ENCODE results near the gene FAM117A.
A peak's percentile ranks its signal among the peaks of the same experiment; 100 is the strongest.
"Not testable (repeated sequence)": the region's sequence is repeated elsewhere in the genome, so short reads cannot be mapped to it uniquely, and the experiment has no call there.

The FAM117A gene

DNA sequence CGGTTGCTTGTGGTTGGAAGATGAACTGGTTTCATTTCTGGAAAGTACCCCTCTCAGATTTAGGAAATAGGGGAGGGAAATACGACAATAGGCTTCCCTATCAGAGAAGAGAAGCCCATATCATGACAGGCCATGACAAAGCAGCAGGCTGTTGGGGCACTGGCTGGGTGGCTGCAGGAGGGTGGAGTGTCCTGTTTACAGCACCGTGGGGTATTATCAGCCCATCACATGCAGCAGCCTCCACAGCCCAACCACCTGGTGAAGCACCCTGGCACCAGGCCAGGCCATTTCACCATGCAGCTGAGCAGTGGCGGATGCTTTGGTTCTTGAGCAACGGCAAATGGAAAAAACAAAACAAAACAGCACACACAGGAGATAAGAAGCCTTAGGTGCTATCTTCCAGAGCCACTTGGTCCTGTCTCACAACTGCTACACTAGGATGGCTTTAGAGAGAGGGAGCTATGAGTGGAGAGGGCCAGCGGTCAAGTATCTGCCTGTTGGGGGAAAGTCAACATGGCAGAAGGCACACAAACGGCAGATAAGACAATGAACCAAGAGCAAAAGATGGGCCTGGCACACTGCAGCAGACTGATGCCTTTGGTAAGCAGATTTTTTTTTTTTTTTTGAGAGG is 24.2 kb downstream of the FAM117A start:
- peak; percentile 100 for DNase-seq (ENCODE audit: low read depth)

GRCh38 chr17:49738456-49739163 is 25.3 kb downstream of the FAM117A start:
- DNase-seq (ENCODE audit: low read depth), result no peak

DNA sequence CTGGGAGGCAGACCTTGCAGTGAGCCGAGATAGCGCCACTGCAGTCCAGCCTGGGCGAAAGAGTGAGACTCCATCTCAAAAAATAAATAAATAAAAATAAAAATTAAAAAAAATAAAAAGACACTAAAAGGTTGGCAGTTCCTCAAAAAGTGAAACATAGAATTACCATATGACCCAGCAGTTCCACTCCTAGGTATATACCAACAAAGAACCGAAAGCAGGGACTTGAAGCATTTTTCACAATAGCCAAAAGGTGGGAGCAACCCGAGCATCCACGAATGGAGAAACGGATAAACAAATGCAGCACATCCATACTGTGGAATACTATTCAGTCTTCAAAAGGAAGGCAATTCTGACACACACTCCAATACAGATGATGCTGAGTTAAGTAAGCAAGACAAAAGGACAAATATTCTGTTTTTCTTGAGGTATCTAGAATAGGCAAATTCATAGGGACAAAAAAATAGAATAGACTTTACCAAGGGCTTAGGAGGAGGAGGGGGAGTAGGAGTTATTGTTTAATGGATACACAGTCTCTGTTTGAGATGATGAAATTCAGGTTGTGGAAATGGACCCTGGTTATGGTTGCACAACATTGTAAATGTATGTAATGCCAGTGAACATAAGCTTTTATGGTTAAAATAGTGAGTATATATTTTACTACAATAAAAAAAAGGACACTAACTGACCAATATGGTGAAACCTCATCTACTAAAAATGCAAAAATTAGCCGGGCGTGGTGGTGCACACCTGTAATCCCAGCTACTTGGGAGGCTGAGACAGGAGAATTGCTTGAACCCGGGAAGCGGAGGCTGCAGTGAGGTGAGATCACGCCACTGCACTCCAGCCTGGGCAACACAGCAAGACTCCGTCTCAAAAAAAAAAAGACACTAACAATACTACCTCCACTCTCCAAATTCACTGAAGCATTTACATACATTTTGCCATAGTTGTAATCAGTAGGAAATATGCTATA is 29.1 kb downstream of the FAM117A start:
- no peak for DNase-seq (ENCODE audit: low read depth)

- DNase-seq (ENCODE audit: low read depth), result no peak
These were observed 32.5 kb downstream of the FAM117A start for GRCh38 chr17:49731435-49731831.

DNA sequence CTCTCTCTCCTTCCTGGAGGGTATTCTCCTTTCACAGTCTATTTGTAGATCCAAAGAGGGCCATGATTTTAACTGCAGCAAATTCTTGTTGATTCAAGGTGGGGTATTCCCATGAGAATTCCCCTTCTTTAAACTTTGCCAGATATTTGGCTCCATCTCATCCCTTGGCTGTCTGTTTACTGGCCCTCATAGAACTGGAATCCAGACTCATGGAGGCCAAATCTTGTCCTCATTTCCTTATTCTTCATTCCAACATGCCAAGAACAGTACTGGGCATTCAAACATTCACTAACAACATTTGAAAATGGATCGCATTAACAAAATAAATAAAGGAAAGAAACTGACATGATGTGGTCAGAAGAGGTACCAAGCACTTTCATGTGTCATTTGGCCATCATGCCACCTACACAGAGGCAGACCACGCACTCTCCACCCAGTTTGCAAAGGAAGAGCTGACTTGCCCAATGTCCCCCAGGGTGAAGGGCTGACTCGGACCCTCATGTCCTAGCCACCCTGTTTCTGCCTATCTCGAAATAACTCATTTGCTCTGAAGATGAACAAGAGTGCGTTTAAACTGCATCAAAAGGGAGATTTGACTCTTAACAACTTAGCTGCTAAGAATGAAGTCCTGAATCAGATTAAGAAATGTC is 33.0 kb downstream of the FAM117A start:
- no peak for DNase-seq (ENCODE audit: low read depth)

DNA sequence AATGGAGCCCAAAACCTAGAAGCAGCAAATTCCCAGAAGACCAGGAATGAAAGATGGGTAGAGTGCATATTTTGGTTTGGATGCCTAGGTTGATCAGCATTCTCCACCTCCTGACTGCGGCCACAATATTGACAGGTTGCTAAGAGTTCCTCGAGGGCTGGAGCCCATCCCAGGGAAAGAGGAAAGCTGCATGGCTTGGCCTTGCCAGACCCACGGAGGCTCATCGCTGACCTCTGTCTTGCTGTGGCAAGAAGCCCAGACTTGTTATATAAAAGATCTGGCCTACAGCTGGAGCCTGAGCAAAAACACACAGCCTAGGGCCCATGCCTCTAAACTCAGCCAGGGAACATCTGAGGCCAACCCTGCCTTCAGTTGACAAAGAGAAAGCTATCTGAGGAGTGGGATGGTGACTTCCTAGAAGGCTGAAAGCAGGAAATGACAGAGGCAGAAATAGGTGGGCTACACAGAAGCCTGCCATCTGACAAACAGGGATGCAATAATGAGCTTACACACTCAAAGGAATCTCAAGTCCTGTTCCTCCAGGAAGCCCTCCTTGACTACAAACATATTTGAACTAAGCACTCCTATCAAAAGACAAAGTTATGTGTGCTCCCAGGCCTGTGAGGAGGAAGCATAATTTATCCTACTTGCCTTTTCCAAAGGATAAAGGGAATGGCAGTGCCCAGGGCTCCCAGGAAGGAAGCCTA is 33.7 kb downstream of the FAM117A start:
- DNase-seq (ENCODE audit: low read depth), result no peak

- DNase-seq (ENCODE audit: low read depth), result no peak
These were observed 34.9 kb downstream of the FAM117A start for GRCh38 chr17:49729069-49729468.

GRCh38 chr17:49728425-49728824 is 35.5 kb downstream of the FAM117A start:
- DNase-seq (ENCODE audit: low read depth), result no peak

DNA sequence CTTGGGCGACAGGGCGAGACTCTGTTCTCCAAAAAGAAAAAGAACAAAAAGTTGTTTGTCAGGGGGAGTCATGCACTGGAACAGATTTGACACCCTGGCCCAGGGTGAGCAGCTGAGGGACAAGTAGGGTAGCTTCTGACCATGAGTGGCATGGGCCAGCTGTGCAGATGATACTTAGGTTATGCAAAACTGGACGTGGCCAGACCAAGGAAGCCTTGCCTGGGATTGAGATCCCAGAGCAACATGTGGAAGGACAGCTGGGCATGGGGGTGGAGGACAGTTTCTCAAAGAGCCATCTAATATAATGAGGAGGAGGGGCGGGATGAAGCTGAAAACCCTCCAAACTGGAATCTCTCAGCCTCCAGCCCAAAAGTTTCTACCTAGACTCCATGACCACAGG is 36.6 kb downstream of the FAM117A start:
- no peak for DNase-seq (ENCODE audit: low read depth)

GRCh38 chr17:49725452-49726130 is 38.3 kb downstream of the FAM117A start:
- DNase-seq (ENCODE audit: low read depth), result no peak

DNA sequence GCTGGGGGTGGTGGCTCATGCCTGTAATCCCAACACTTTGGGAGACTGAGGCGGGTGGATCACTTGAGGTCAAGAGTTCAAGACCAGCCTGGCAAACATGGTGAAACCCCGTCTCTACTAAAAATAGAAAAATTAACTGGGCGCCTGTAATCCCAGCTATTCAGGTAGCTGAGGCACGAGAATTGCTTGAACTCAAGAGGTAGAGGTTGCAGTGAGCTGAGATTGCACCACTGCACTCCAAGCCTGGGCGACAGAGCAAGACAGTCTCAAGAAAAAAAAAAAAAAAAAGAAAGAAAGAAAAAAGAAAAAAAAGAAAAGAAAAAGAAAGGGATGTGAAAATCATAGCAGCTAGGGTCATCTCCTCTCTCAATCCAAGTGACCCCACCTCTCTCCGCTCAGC is 39.4 kb downstream of the FAM117A start:
- not testable (repeated sequence) for DNase-seq (ENCODE audit: low read depth)

DNA sequence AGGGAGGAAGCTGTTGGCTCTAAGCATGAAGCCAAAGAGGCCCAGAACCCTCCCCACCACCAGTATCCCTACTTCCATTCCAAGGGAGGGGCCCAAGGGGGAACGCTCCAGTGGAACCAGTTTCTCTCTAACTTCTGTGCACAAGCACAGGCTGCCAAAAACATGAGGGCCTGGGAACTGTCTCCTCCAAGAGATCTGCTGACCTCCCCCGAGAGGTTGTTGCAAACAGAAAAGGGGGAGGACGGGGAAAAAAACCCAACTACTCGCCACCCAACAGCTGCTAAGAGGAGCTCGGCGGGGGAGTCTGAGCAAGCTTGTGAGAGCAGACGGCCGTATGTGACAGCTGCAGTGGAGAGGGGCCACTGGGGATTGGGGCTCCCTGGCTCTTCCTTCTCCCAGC is 40.5 kb downstream of the FAM117A start:
- DNase-seq (ENCODE audit: low read depth), result no peak

GRCh38 chr17:49722066-49722465 is 41.9 kb downstream of the FAM117A start:
- no peak for DNase-seq (ENCODE audit: low read depth)

DNA sequence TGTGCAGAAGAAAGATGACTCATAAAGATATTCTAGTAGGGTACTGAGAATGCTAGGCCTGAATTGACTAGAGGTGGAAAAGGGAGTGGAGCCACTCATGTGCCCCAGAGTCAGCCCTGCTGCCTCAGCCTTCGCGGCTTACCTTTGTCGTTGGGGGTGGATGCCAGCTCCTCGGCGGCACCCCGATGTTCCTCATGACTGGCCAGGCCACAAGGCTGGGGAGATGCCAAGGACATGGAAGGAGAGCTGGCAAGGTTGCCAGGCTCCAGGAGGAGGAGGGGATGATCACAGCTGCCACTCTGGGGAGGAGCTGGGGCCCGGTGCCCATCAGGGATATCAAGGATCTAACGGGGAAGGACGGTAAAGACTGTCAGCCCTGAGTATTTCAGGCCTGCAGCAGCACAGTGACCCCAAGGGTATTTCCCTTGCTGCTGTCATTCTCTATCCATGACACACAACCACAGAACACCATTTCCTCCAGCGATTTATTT is 46.5 kb downstream of the FAM117A start:
- DNase-seq (ENCODE audit: low read depth), result no peak

- DNase-seq (ENCODE audit: low read depth), result no peak
These were observed 47.1 kb downstream of the FAM117A start for GRCh38 chr17:49716668-49717364.

DNA sequence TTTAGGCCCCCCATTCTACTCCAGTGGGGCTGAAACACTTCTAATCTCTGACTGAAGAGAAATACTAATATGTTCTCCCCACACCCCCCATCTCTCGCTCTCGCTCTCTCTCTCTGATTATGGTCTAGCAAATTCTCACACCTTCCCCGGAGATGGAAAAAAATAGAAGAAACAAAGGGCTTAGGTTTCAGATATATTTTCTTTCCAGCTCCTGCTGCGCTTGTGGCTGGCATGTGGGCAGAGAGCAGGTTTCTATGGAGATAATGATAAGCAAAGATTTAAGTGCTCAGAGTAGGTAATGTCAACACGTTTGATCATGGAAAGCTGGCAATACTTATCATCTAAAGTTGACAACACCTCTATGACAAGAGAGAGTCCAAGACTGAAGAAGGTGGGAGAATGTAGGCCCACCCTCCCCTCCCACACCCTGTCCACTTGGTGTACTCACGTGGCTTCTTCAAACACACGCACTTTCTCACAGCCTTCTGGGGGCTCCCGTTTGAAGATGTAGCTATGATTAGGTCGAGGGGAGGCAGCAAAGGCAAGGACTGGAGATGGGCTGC is 48.1 kb downstream of the FAM117A start:
- DNase-seq (ENCODE audit: low read depth), result no peak

DNA sequence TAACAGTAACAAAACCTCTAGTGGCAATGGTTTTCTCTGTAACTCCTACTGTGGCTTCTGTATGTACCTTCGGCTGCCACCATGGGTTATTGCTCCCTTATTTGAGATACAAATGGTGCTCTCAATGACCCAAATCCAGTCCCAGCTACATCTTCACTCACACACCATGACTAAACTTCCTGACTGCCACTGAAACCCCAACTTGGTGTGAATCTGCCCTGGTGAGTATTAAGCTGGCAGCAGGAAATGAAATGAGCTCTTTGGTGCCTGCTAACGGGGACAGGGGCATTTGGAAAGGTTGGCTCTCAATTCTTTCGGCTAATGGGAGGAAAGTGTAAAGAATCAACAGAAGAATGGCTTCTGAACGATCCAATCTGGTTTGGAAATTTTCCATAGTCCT is 48.7 kb downstream of the FAM117A start:
- no peak for DNase-seq (ENCODE audit: low read depth)

DNA sequence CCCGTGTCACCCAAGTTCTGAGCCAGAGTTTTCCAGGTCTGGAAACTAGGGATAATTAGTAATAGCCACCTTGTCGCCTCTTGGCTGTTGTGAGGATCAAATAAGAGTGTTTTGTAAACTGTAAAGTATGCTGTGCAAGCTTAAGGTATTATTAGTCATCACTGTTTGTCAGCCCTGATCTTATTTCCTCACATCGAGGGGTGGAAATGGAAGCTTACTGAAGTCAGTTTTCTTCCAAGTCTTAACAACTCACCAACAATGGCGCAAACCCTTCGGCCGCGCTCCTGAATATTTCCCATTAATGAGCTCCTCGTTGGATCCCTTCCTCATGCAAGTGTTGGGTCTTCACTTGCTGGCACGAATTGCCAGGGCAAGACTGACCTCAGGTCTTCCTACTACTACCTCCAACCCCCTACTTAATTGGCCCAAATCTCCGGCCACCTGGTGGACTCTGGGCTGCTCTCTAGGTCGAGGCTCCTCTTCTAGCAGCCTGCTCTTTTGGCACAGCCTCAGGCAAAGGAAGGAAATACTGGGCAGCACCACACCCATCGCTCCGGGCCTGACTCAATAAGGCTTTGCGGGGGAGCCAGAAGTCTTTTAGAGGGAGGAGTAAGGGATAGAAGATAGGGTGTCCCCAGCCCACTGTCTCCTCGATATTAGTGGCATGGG is 55.3 kb downstream of the FAM117A start:
- peak; percentile 74 for DNase-seq (ENCODE audit: low read depth)
